GM04503 (cell line): ENCODE data around the gene FHIT.
"Not testable (repeated sequence)": the region's sequence is repeated elsewhere in the genome, so short reads cannot be mapped to it uniquely, and the experiment has no call there.

Experiments used
- DNase-seq: peaks from one replicate; pipeline ENCODE4 v3.0.0-alpha.2; 2012; ENCODE audit warnings: low read depth

The FHIT gene

DNA sequence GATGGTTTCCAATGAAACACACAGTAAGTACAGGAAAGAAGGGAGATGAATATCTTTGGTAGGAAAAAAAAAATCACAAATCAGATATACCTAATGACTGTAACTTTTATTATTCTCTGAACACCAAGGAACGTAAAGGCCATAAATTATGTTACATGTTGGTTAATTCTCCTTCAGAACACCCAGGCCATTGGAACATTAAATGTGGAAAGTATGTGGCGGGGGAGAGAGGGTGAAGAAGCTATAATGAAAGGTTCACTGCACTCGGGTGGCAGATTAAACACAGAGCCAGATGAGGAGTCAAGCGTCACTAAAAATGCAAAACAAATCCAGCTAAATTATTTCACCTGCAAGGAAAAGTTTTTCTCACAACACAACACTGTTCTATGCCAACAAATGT is 193.8 kb downstream of the FHIT start:
- DNase-seq = no peak

DNA sequence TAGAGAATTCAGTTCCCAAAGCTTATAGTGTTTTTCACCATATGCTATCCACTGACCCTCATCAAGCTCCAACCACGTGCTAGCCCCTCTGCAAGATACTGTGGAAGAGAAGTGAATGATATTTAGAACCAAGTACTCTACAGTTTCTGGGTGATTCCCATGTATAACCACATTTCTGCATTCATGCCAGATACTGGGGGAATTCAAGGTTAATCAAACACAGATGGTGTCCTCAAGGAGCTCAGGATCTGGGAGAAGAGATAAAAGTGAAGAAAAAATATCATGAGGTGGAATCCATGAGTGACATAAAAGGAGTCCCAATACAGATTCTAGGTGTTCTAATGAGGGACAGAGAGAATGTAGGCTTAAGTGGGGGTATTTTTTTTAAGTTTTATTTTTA is 195.8 kb downstream of the FHIT start:
- DNase-seq = no peak

DNA sequence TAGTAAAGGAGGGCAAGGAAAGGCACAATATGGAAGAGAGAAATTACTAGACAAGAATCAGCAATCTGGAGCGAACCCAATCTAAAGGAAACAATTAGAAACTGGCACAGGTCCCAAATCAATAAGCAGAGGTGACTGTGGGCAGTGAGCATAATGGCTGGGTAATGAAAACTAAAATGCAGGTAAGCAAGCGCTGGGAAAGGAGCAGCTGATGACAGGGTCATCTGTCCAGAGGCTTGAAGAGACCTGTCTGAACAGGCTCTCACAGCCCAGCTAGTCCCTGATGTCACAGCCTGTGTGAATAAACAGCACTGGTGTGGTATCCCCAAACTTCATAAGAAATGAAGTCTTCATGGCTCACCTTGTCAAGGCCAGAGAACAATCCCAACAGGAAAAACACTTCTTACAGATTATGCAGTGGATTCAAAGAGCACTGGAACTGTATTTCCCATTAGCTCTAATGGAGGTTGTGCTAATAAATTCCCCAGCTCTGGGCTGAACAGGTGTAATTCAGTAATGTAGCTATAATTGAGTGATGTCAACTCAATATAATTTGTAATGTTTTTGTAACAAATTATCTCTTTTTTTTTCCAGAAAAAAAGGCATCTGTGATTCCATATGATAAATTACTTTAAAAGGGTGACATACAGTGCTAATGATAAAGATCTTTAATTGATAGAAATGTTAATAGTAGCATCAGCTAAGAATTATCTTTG is 197.3 kb downstream of the FHIT start:
- no peak for DNase-seq

DNA sequence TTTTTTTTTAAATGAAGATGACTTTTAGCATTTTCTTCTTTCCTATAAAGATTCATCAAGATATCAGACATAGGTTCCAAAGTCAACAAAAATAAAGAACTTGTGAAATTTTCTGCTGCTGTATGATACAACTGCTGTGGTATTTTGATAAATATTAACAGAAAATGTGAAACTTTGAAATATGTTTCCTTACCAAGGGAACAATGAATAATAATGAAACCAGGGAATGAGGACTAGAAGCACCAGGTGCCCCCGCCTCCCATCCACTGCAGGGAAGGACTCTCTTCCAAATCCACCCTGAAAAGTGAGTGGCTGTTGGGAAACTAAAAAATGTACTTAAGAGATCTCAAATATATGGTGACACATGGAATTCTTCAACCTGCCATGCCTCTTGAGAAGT is 198.4 kb downstream of the FHIT start:
- DNase-seq = no peak

DNA sequence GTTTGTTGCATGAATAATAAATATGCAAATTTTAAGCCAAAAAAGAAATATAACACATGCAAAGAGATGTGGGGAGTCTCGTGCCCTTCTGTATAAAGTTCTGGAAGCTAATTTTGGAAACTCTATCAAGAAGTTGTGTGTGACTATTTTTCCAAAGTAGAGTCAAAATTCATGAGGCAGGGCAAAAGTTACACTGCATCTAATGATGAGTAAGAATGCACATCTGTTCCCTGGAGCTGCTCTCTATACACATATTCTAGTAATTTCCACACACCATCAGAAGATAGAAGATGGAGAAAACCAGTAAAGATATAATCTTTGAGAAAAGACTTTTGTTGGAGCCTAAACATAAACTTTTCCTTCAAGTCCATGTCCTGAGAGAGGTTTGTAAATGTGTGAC is 199.6 kb downstream of the FHIT start:
- DNase-seq = no peak

DNA sequence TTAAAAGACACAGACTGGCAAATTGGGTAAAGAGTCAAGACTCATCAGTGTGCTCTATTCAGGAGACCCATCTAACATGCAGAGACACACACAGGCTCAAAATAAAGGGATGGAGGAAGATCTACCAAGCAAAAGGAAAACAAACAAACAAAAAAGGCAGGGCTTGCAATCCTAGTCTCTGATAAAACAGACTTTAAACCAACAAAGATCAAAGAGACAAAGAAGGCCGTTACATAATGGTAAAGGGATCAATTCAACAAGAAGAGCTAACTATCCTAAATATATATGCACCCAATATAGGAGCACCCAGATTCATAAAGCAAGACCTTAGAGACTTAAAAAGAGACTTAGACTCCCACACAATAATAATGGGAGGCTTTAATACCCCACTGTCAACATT is 206.1 kb downstream of the FHIT start:
- DNase-seq = not testable (repeated sequence)

DNA sequence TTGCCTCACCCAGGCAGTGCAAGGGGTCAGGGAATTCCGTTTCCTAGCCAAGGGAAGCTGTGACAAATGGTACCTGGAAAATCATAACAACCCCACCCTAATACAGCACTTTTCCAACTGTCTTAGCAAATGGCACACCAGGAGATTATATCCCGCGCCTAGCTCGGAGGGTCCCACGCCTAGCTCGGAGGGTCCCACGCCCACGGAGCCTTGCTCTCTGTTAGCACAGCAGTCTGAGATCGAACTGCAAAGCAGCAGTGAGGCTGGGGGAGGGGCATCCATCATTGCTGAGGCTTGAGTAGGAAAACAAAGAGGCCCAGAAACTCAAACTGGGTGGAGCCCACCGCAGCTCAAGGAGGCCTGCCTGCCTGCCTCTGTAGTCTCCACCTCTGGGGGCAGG is 208.1 kb downstream of the FHIT start:
- no peak for DNase-seq

DNA sequence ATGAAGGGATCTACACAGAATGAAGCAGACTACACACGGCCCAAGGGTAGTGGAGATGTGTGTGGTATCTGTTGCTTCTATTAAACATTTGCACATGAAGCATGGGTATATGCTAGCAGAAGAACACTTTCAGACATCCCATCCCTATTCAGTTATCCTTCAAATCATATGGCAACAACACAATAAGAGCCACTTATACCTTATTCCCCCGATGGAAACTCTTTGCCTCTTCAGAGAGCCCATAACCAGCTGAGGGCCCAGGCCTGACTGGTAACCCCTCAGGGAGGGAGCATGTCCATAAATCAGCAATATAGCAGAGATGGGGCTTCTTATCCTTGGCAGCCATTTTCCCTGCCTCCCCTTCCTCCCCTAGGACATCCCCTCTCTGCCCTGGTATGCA is 210.6 kb downstream of the FHIT start:
- DNase-seq = no peak

DNA sequence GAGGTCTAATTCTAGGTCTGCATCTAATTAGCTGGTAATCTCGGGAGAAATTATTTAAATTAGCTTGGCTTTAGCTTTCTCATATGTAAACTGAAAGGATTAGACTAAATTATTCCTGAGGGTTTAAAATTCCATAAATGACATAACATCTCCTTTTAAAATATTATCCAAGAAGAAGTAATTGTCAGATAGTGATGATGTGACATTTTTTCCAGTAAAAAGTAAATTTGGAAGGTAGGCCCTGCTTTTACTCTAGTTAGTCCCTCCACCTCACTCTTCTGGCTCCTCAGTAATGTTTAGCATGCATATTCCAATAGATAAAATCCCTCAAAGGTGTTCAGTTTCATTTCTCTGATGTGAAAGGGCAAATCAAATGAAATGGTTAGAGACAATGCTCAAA is 215.7 kb downstream of the FHIT start:
- no peak for DNase-seq

DNA sequence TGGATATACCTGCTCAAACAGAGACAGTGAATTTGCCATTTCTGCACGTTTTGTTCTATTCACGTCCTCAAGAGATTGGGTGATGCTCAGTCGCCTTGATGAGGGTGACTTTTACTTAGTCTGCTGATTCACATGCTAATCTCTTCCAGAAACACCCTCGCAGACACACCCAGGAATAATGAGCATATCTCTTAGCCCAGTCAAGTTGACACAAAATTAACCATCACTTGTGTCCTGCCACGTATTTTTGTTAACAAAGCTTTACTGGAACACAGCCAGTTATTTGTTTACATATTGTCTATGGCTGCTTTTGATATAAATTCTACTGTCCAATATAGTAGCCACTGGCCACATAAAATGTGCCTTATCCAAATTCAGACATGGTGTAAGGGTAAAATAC is 218.3 kb downstream of the FHIT start:
- no peak for DNase-seq

DNA sequence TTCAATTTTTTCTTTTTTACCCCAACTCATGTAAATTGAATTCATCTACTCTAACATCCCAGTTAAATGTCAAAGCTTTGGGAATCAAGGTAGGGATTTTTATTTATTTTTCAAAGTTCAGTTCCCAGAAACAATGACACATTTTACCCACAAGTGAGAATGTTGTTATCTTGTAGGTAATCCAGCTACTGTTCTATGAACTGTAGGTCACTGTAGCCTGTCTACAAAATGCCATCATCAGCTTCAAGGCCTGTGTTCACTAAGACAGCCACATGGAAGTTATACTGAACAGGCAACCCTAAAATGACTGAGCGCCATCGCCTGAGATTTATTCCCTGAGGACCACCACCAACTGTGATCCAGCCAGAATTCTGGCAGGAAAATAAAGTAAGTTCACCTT is 219.7 kb downstream of the FHIT start:
- DNase-seq = no peak

DNA sequence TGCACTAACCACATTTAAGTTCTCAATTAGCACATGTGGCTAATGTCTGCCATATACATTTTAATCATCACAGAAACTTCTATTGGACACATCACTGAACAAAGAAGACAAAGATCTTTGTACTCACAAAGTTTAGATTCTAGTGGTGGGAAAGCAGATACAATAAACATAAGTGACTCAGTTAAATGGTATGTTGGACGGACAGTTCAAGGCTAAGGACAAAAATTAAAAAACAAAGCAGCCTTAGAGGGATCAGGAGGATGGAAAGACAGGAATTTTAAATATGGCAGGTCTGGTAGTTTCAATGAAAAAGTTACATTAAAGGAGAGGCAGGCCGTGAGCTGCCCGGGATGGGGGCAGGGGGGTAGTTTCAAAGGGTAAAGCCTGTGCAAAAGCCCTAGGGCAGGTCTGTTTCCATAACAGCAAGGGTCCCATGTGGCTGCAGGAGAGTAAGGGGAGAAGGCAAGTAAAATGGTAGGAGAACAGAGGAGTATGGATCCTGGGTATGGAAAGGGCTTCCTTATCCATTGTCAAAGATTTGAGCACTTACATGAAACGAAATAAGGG is 220.7 kb downstream of the FHIT start:
- DNase-seq = no peak

DNA sequence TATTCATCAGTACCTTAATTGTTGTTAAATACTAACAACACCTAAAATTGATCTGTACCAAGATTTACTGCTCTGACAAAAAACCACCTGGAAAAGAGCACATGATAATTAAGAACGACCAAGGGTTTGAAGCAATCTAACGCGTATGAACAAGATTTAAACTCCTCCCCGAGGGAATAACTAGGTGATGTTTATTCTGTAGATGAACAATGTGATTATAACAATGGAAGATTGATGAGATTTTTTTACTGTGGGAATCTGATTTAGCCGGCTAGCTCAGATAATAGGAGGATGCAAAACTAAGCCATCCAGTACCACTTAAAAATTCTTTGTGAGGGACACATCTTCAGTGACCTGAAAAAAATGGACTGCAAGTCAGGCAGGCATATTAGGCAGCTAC is 222.1 kb downstream of the FHIT start:
- DNase-seq = no peak

DNA sequence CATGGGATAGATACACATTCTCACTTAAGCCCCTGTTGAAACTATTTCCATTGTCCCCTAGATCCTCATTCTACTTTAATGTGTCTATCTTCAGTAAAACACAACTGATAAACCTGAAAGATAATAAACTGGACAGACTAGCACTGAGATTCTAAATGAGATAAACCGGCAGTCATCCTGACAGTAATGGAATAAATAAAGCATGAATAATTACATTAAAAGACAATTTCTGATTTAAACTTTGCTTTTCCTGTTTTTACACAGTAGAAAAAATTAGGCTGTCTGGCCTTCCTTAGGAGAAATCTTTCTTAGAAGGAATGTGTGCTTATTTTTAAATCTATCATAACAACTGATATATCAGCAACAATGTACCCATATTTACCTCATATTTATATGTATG is 232.4 kb downstream of the FHIT start:
- DNase-seq = no peak

DNA sequence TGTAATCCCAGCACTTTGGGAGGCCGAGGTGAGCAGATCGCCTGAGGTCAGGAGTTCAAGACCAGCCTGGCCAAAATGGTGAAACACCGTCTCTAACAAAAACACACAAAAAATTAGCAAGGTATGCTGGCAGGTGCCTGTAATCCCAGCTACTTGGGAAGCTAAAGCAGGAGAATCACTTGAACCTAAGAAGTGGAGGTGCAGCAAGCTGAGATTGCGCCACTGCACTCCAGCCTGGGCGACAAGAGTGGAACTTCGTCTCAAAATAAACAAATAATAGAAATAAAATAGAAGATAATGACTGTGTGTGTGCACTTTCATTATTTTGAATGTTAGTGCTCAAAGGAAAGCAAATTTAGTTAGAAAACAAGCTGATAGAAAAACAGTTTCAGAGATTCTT is 234.2 kb downstream of the FHIT start:
- DNase-seq = not testable (repeated sequence)

DNA sequence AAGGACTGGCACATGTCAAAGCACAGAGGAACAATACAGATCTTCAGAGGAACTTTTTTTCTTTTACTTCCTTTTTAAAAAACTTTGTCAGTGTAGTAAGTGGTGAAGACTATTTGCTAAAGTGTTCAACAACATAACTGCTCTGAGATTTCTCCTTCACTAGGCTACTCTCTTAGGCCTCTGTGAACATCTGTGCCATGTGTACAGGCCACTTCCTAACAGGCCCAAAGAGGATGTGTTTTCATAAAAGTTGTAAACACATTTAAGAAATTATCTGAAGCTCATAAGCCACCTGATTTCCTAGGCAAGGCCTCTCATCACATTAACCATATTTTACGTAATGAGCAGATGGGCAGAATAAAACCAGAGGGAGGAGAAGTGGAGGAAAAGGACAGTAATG is 235.4 kb downstream of the FHIT start:
- DNase-seq = no peak

DNA sequence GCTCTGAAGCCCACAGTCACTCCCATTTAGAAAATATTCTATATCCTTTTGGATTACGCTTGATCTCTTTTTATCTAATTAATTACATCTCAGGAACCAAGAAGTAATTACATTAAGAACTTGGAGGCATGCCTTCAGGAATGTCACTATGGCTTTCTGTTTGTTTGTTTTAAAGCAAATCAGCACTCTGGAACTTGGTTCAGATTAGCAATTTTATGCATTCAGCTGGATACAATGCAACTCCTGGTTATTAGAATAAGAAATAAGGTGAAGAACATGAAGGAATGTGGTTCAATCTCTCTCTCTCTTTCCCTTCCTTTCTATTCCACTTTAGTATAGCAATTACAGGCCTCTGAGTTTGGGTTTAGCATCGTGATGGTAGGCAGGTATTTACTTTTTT is 235.8 kb downstream of the FHIT start:
- DNase-seq = no peak

DNA sequence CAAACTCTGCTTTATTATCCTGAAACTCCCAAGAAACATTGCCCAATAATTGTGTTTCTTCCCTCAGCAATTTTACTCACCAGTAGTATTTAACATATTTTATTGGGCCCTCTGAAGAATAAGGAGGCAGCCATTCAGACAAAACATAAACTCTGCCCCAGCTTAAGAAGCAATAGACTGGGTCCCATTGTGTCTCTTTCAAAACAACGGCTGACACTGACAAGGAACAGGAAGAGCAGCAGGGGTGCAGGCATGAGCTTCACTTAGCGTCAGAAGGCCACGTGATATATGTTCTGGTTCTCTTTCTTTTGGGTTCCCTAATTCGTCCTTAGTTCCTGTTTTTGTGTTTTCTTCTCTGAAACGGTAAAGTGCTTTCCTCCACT is 242.3 kb downstream of the FHIT start:
- DNase-seq = no peak

DNA sequence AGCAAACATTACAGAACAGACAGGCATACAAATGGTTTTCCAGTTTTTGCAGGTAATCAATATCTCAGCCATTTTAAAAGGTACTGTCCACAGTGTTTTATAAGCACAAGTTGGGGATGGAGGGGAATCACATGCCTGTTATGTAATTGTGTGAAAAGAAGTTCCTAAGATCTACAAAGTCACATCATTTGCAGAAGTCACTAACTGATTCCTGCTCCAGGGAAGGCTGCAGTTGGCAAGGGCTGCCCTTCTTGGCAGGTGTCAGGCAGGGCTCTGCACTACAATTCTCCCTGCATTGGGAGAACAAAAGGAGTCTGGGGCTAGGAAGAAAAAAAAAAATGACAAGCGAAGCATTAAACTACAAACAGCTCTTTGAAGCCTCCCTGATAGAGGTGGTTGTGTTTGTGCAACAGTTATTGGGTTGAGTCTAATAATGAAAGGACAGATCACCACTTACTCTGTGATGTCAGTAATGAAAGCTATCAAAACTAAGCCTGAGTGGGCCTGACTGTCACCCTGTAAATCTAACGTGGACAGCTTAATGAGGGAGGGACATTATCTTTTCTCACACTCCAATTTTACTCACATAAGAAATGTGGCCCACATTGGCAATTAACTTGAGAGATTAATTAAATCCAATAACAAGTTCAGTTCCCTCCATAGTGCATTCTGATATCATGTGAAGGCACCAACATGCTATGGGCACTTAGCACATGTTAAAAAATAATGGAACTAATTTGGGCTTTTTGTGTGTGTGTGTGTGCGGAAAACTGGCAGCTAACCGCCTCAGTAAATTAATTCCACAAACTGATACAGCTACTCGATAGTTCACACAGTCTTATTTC is 242.9 kb downstream of the FHIT start:
- DNase-seq = no peak

DNA sequence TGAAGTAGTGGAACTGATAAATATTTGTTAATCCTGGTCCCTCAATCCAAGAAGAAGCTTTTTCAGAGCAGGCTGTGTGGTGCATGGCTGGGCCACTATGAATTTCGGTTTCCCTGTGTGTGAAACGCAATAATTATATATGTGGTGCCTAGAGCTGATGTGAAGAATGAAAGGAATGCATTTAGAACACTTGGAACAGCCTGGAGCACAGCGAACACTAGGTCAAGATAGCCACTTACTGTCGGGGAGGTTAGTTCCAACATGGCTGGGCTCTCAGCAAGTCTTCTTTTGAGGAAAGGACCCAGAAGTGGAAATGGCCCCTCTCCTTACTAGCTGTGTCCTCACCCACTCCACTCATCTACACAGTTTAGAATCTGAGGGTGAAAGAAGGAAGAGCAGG is 245.7 kb downstream of the FHIT start:
- DNase-seq = no peak

DNA sequence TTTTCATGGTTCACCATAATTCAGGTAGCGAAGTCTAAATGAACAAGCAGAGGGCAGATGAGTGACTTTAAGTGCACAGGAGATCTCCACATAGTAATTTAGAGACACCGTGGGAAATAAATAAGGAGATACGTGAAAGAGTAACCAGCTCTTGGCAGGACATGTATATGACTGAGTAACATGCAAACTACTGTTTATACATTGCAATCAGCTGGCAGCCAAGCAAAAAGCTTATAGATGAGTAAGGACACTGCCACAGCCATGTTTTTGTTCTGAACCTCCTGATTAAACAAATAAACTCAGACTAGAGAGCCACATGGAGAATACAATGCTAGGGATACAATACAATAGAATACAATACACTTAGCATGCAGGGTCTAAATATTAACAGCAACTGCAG is 252.4 kb downstream of the FHIT start:
- DNase-seq = no peak

DNA sequence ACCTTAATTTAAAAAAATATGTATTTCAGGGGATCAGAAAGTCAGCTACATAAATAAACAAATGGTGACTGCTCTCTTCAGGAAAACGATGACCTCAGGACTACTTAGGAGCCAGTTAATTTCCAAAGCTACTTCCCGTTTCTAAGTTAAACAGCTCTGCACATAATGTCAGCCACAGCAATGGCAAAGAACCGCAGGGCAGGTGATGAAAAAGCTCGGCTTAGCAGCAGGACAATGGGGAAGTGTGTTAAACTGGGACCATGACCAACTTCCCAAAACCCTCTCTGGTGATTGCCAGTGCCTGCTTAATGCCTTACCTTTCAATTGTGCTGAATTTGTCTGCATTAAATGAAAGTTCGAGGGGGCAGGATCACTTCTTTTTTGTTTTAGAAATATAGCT is 258.9 kb downstream of the FHIT start:
- DNase-seq = no peak

DNA sequence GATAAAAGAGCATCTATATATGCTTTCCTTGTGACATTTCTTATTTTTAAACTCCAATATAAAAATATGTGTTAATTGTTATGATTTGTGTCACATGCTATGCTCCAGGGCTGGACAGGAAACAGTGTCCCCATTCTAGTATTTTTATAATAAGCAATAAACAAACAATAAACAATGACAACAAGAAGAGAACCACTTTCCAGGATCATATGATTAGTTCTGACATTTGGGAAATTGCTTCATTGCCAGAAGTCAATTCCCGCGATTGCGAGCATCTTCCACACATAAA is 260.9 kb downstream of the FHIT start:
- DNase-seq = no peak
